Middle frontal gyrus (tissue), 1 donor: Measurements from ENCODE around the gene SNCB.

Experiments used
- DNase-seq: peaks from one replicate; pipeline ENCODE4 v3.0.0-alpha.2; 2015; ENCODE audit warnings: low spot score; ENCODE audit errors: extremely low spot score

The SNCB gene

DNA sequence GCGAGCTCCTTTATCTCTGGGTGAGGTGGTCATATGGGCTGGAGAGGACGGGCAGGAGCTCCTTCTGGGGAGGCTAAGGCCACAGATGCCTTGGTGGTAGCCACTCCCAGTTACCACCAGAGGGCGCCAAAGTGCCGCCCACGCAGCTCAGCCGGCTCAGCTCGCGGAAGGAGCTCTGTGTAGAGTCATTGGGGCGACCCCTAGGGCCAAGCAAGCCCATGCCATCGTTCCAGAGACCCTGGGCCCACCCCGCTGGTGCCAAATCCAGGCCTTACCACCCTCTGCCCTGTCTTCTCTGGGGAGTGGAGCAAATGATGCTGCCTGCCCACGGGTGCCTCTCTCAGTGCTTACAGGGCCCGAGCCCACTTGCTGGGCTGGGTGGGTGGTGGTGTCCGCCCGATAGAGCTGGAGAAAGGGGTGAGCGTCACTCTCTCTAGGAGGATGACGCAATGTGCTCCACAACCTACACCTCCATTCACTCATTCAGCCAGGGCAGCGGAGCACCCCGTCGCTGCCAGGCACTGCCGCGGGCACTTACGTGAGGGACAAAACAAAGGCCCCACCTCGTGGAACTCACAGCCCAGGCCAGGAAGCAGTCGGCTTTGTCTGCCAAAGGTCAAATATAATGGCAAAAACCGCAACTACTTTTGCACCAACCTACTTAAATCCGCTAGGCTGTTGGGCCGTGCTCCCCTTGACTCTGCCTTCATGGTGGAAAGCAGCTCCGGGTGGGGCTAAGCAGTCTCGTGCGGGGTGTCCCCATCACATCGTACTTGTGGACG is 30.7 kb upstream of the SNCB start:
- DNase-seq = peak; percentile 72

- no peak for DNase-seq
Observed at GRCh38 chr5:176660530-176660859, 30.2 kb upstream of the SNCB start.

DNA sequence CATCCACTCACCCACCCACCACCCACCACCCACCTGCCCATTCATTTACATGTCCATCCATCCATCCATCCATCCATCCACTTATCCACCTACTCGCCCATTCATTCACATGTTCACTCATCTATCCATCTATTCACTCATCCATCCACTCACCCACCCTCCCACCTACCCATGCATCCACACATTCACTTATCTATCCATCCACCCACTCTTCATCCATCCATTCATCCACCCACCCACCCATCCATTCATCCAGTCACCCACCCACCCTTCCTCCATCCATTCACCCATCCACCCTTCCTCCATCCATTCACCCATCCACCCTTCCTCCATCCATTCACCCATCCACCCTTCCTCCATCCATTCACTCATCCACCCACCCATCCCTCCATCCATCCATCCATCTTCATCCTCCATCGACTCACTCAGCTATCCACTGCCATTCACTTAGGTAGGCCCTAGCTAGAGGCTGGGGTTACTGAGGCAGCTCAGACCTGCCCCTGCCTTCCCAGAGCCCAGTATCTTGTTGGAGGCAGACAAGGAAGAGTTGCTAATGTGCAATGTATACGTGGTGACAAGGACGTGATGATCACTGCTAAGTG is 29.6 kb upstream of the SNCB start:
- no peak for DNase-seq

GRCh38 chr5:176659512-176659839 is 29.1 kb upstream of the SNCB start:
- DNase-seq = no peak

DNA sequence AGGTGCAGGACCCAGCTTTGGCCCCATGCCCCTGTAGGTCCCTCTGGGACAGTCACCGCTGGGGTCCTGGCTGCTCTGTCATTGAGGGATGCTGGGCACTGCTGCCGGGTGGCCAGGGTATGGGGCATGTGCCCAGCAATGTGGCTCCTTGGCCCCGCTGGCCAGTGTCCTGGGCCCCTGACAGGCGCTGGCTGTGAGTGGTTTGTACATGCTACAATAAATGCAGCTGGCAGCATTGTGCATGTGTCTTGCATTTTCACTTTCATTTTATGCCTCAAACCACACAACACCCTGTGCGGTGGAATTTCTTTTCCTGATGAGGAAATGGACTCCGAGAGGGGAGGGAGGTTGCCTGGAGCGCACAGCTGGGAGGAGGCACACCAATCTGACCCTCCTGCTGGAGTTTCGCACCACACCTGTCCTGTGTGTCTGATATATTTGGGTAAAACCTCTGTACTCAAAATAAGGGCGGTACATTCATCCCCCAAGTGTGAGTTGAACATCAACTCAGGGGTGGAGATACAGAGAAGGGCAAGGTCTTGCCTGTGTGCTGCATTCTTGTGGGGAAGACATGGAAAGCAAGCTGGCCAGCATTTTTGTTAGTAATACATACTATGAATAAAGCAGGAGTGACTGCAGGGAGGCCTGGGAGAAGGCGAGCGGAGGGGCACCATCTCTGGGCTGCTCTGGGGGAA is 28.6 kb upstream of the SNCB start:
- DNase-seq = no peak

GRCh38 chr5:176658007-176658599 is 27.8 kb upstream of the SNCB start:
- DNase-seq = peak; percentile 66

GRCh38 chr5:176656467-176656990 is 26.2 kb upstream of the SNCB start:
- no peak for DNase-seq

GRCh38 chr5:176654856-176655255 is 24.5 kb upstream of the SNCB start:
- DNase-seq = no peak

DNA sequence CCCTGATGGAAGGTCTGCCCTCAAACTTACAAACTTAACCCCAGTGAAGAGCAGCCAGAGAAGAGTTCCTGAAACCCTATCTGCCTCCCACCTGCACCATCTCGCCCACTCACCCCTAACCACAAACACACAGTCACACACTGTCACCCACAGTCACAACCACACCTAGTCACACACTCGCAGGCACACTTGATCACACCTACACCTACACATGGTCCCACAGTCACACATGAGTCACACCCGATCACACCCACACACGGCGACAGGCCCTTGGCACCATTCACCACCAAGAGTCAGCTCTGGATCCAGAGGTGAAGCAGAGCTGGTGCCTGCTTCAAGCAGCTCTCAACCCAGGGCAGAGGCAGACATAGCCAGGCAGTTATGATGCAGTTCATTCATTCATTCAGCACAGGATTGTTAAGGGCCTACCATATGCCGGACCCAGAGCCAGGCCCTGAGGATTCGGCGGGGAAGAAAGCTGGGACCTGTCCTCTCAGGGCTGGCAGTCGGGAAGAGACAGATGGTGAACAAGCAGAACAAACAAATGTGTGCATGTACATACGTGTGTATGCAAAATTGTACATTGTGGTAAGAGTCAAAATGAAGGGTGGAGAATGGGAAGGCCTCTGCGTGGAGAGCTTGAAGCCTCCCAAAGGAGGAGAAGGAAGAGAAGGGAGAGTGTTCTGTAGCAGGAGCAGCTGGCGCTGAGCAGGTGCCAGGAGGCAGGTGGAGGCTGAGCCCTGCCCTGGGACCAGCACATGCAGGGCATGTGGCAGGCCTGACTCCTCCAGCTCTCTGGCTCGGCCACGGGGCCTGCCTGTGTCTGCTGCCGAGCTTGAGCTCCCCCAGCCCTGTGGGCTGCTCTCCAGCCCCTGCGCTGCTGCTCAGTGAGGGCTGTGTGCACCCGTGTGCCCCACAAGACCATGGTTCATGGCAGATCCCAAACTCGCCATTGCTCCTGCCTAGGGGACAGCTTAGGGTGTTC is 23.4 kb upstream of the SNCB start:
- DNase-seq = no peak

GRCh38 chr5:176652136-176652535 is 21.8 kb upstream of the SNCB start:
- no peak for DNase-seq

DNA sequence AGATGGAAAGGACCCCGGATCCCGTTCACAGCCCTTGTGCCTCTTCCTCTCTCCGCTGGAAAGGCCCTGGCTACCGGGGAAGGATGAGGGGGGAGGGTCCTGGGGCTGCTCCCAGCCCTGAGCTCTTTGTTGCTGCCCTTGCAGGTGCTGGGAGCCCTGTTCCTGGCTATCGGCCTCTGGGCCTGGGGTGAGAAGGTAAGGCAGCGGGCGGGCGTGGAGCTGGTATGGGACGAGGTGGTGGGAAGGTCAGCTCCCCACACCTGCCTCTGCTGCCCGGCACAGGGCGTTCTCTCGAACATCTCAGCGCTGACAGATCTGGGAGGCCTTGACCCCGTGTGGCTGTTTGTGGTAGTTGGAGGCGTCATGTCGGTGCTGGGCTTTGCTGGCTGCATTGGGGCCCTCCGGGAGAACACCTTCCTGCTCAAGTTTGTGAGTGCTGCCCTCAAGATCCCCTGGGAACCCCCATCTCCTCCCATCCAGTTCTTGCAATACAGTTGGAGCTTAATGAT is 21.2 kb upstream of the SNCB start:
- DNase-seq = no peak

- DNase-seq = no peak
Observed at GRCh38 chr5:176650354-176650884, 20.1 kb upstream of the SNCB start.

GRCh38 chr5:176648474-176649194 is 18.3 kb upstream of the SNCB start:
- DNase-seq = no peak

GRCh38 chr5:176647843-176648473 is 17.6 kb upstream of the SNCB start:
- no peak for DNase-seq

- DNase-seq = peak; percentile 98
Observed at GRCh38 chr5:176647030-176647842, 16.9 kb upstream of the SNCB start, which contains the start of gene TSPAN17. TSS of gene TSPAN17 (plus strand) at chr5:176647484. CDS start at chr5:176647616, 132 bp downstream.

GRCh38 chr5:176646707-176647029 is 16.3 kb upstream of the SNCB start:
- no peak for DNase-seq

DNA sequence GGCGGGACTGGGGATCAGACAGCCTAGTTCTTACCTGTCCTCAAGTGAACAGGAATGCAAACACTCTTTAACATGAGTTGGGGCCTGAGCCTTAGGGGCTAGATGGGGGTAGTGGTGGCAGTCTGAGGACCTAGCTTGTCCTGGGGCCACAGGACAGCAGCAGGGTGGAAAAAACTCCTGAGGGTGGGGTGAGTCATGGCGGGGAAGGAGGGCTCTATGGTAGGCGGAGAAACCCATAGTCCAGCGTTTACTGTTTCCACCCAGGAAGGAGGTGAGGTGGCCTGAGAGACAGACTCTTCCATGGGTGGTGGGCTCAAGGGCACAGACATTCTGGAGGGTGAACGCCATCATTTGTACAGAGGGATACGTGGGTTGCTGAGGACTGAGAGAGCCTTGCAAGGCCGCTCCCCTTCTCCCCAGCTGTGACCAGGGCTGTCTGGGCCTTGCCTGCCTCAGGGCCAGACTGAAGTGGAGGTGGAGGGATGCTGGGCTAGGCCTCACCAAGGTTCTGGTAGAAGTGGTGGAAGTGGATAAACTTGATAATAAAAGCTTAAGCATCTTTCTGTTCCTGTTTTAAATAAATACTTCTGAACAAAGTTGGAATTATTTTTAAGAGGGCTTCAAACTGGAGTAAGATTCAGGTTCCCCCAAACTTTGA is 15.8 kb upstream of the SNCB start:
- no peak for DNase-seq
